Gastrocnemius medialis (tissue), 4 donors: ENCODE data around the gene USP19. TPM values are rescaled to one million over a fixed set of nuclear protein-coding genes. Genes with fewer than 3 reads are reported as not detected.
A peak's percentile ranks its signal among the peaks of the same experiment; 100 is the strongest.

Experiments
- ATAC-seq, 2 donors: fragments of 150-250 bp; one replicate each; pipeline ENCODE4 v1.9.1; 2016
- DNase-seq, 2 donors: peaks; one replicate each; pipeline ENCODE4 v3.0.0-alpha.2; 2019
- H3K27ac ChIP-seq, 4 donors: fragments of 200-600 bp; sonication (generic); 1 replicate in 1 of 4; 2 replicates in 3 of 4; pipeline ENCODE4 v1.5.1; 2016 to 2018; ENCODE audit warnings: mild to moderate bottlenecking in 2 of 4, moderate library complexity in 1 of 4
- H3K27me3 ChIP-seq, 3 donors: fragments of 200-600 bp; sonication (generic) in 2 of 3; 1 replicate in 1 of 3; 2 replicates in 2 of 3; pipeline versions ENCODE4 v1.5.1 to v1.6.0; 2016 to 2019; ENCODE audit warnings: mild to moderate bottlenecking in 1 of 3, moderate library complexity in 1 of 3
- H3K36me3 ChIP-seq, 2 donors: fragments of 200-600 bp; sonication (generic) in 1 of 2; one replicate each; pipeline ENCODE4 v1.5.1; 2017 to 2018
- H3K4me1 ChIP-seq, 2 donors: fragments of 200-600 bp; sonication (generic) in 1 of 2; one replicate each; pipeline ENCODE4 v1.5.1; 2016 to 2017; ENCODE audit warnings: mild to moderate bottlenecking in 2 of 2
- H3K4me3 ChIP-seq, 4 donors: fragments of 200-600 bp; sonication (generic) in 3 of 4; 1 replicate in 1 of 4; 2 replicates in 3 of 4; pipeline ENCODE4 v1.5.1; 2016 to 2019; ENCODE audit warnings: mild to moderate bottlenecking in 2 of 4
- H3K9me3 ChIP-seq, 3 donors: fragments of 200-600 bp; sonication (generic) in 2 of 3; 1 replicate in 1 of 3; 2 replicates in 2 of 3; pipeline ENCODE4 v1.5.1; 2016 to 2019
- CTCF ChIP-seq, 5 experiments: fragments of 450-650 bp in 3 of 5; fragments of 200-600 bp in 2 of 5; sonication (generic) in 2 of 5; IDR thresholded peaks in 4 of 5; conservative IDR thresholded peaks in 1 of 5; 1 replicate in 4 of 5; 2 replicates in 1 of 5; pipeline ENCODE4 v1.5.1; 2016 to 2019; ENCODE audit warnings: antibody characterized with exemption in 5 of 5, mild to moderate bottlenecking in 3 of 5, moderate library complexity in 3 of 5
- POLR2A ChIP-seq, 2 donors: fragments of 450-650 bp; IDR thresholded peaks; one replicate each; pipeline ENCODE4 v1.6.1; 2017; ENCODE audit warnings: antibody characterized with exemption in 2 of 2, mild to moderate bottlenecking in 2 of 2, moderate library complexity in 2 of 2
- in situ Hi-C, 4 donors: fragments of 200-750 bp; cut with MboI; loops; one replicate each; pipeline versions ENCODE4 v1.15.0 to v1.8.0; 2017; ENCODE audit warnings: low sequenced_read_pairs in 4 of 4
- intact Hi-C: fragments of 100-400 bp; cut with DNase I; formaldehyde crosslinking; loops from one replicate; pipeline ENCODE4 v1.15.1; 2023; ENCODE audit warnings: low total_unique reads
- total RNA-seq, 4 donors: library from RNA; depleted of rRNA; stranded (reverse); fragments of >200 nt; gene quantifications; one replicate each; pipeline versions ENCODE4 v1.1.0 to v1.2.3, GENCODE V29; 2016

USP19 gene
- total RNA-seq, 4 donors from 2014 or later, result 100 to 188 (median 128) TPM

DNA sequence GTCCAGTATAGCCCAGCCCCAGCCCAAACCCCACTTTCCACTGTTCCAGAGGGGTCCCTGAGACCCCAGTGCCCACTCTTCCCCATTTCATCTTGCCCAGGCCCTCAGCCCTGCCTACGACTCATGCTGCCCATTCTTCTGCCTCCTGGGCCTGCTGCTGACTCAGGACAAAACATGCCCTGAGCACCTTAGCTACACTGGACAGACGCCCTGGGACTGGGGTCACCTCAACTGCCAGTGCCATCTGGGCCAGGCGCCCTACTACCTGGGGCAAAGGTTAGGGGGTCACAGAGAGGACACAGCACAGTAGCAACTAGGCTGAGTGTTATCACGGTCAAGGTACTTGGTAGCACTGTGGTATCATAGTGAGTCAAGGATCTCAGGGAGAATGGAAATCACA, 14.9 kb upstream of the USP19 start:
- in situ Hi-C loops (no loop called here), intact Hi-C loops (no loop called here)
- no peaks in the 10 kb centered on the region for H3K27me3 ChIP-seq
- no peaks in the 10 kb centered on the region for H3K9me3 ChIP-seq
- H3K36me3 ChIP-seq, result no peaks in the 10 kb centered on the region
- no peak overlapping the region for H3K27ac ChIP-seq
- no peak for ATAC-seq
- TF ChIP-seq POLR2A (IDR thresholded peaks at IDR 0.05), result no peak
- no peak overlapping the region for H3K4me3 ChIP-seq
- peaks cover 19 to 35% of the 10 kb centered on the region in 2 donors for H3K4me1 ChIP-seq
- no peak for DNase-seq

- peaks cover 0 to 3% of the 10 kb centered on the region in 2 donors for H3K36me3 ChIP-seq
- H3K4me3 ChIP-seq, result no peak overlapping the region
- TF ChIP-seq CTCF (IDR thresholded peaks at IDR 0.05 in 4 of 5, conservative IDR thresholded peaks at IDR 0.05 in 1 of 5), result no peak
- intact Hi-C loops (loop anchor here (5.0 kb wide), 1 partner anchor 112 kb away; the partner anchor contains the start of gene NDUFAF3), in situ Hi-C loops (no loop called here)
- no peaks in the 10 kb centered on the region for H3K9me3 ChIP-seq
- H3K27ac ChIP-seq, result peak overlapping the region; percentile 90 to 96 (median 94)
- DNase-seq (no peak), ATAC-seq (no peak)
- H3K27me3 ChIP-seq, result no peaks in the 10 kb centered on the region
- H3K4me1 ChIP-seq, result peaks cover 19 to 42% of the 10 kb centered on the region in 2 donors
These were observed 14.0 kb upstream of the USP19 start for GRCh38 chr3:49134471-49135265.

GRCh38 chr3:49133226-49133951, 12.8 kb upstream of the USP19 start:
- intact Hi-C loops (loop anchor here (1.0 to 5.0 kb wide), 4 partner anchors 13 to 111 kb away; partner anchors contain the start of genes KLHDC8B, NDUFAF3, QRICH1 and USP19), in situ Hi-C loops (no loop called here)
- no peaks in the 10 kb centered on the region for H3K27me3 ChIP-seq
- peak overlapping the region; percentile 79 to 100 (median 90) for H3K4me3 ChIP-seq
- peaks cover 0 to 16% of the 10 kb centered on the region in 2 donors for H3K36me3 ChIP-seq
- DNase-seq (peak; percentile 76 to 83), ATAC-seq (peak; percentile 85 to 87)
- no peaks in the 10 kb centered on the region for H3K9me3 ChIP-seq
- peak overlapping the region; percentile 90 to 96 (median 94) for H3K27ac ChIP-seq
- peaks cover 19 to 42% of the 10 kb centered on the region in 2 donors for H3K4me1 ChIP-seq
- TF ChIP-seq CTCF (IDR thresholded peaks at IDR 0.05 in 4 of 5, conservative IDR thresholded peaks at IDR 0.05 in 1 of 5) (peak in 1 of 5 experiments; percentile 20), POLR2A (IDR thresholded peaks at IDR 0.05) (no peak)

DNA sequence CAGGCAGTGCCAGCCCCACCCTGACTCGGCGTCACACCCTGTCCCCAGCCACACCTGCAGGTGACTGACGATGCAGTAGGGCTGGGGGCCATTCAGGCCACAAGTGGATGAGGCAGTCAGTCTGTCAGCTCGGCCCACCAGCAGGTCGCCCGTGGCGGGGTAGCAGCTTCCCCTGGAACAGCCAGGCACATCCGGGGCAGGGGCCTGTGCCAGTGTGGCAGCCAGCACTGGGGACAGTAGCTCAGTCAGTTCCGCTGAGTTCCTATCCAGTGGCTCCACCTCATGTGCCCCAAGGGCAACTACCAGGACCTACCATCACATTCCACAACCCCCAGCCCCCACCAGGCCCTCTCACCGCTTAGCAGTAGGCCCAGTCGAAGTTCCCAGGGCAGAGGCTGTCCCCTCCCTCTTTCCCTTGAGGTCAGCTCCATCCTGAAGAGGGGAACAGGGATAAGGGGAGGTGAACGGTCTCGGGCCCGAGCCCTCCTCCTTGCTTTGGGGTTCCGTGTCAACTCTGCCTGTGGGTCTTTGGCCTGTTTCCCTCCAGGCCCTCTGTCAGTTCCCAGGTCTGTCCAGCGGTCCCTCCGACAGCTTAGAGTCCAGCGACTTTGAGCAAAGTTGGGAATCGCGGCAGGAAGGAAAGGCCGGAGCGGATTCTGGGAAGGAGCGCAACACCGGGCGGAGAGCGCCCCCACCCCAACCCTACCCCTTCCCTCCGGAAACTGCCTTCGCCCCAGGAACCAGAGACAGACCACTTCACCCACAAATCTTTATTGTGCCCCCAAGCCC, 12.0 kb upstream of the USP19 start, which contains the start of gene LAMB2:
Gene LAMB2 (minus strand): TSS at position 614 of the 789 bp plus-strand sequence. CDS start 183 bp downstream, at position 431.
- TF ChIP-seq CTCF (IDR thresholded peaks at IDR 0.05 in 4 of 5, conservative IDR thresholded peaks at IDR 0.05 in 1 of 5), result peak in 1 of 5 experiments; percentile 9
- peak; percentile 52 to 55 for TF ChIP-seq POLR2A (IDR thresholded peaks at IDR 0.05)
- Histone ChIP-seq H3K4me3 (peak within 1 kb of the TSS; percentile 79 to 100 (median 90)), H3K27ac (peak within 1 kb of the TSS; percentile 90 to 96 (median 94)), H3K9me3 (no peaks in the 10 kb centered on the region), H3K27me3 (no peaks in the 10 kb centered on the region), H3K4me1 (peaks cover 19 to 42% of the 10 kb centered on the region in 2 donors), H3K36me3 (peaks cover 0 to 21% of the 10 kb centered on the region in 2 donors)
- intact Hi-C loops, result loop anchor here (1.0 to 5.0 kb wide), 4 partner anchors 12 to 110 kb away; partner anchors contain the start of genes KLHDC8B, NDUFAF3, QRICH1 and USP19
- ATAC-seq, result peak; percentile 86 to 93
- DNase-seq, result peak; percentile 59 to 76
- in situ Hi-C loops, result no loop called here
